Measurements from ENCODE around the gene KCNIP2. TPM values are rescaled to one million over a fixed set of nuclear protein-coding genes. Genes with fewer than 3 reads are reported as not detected.

Gene KCNIP2
- total RNA-seq, 1 donor from 2014 or later: 2.9 TPM

DNA sequence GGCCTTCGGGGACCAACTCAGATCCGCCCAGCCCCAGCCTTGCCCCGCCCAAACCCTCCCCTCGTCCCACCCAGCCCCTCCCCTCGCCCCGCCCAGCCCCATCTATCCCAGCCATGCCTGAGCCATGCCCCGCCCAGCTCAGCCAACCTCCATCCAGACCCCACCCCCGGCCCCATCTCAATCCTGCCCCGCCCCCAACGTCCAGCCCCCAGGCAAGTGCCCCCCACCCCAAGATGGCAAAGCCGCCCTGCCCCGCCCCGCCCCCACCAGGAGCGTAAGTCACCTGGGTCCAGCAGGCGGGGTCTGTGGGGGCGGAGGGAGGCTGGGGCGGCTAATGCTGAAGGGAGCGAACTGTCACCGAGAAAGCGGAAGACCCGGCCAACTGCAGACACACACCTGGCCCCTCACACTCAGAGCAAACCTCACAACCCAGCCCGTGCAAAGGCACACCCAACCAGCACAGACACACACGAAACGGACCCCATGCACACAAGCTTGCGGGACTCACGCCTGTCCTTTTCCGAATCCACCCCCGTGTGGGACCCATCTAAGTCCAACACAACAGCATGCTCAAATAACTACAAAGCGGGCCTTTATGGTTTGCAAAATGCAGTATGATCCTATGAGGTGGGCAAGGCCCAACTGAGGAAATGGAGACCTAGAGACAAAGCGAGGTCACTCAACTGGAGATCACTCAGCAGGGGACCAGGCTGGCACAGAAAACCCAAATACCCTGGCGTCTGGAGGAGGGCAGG is 13.9 kb downstream of the KCNIP2 start:
- H3K4me3 ChIP-seq (ENCODE audit: low read depth, low read length): peak overlapping the region; percentile 57
- no peak for DNase-seq (ENCODE audit: low read depth)
- TF ChIP-seq, protein P1, sequence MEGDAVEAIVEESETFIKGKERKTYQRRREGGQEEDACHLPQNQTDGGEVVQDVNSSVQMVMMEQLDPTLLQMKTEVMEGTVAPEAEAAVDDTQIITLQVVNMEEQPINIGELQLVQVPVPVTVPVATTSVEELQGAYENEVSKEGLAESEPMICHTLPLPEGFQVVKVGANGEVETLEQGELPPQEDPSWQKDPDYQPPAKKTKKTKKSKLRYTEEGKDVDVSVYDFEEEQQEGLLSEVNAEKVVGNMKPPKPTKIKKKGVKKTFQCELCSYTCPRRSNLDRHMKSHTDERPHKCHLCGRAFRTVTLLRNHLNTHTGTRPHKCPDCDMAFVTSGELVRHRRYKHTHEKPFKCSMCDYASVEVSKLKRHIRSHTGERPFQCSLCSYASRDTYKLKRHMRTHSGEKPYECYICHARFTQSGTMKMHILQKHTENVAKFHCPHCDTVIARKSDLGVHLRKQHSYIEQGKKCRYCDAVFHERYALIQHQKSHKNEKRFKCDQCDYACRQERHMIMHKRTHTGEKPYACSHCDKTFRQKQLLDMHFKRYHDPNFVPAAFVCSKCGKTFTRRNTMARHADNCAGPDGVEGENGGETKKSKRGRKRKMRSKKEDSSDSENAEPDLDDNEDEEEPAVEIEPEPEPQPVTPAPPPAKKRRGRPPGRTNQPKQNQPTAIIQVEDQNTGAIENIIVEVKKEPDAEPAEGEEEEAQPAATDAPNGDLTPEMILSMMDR (conservative IDR thresholded peaks at IDR 0.05; ENCODE audit: low read depth, low read length): no peak

DNA sequence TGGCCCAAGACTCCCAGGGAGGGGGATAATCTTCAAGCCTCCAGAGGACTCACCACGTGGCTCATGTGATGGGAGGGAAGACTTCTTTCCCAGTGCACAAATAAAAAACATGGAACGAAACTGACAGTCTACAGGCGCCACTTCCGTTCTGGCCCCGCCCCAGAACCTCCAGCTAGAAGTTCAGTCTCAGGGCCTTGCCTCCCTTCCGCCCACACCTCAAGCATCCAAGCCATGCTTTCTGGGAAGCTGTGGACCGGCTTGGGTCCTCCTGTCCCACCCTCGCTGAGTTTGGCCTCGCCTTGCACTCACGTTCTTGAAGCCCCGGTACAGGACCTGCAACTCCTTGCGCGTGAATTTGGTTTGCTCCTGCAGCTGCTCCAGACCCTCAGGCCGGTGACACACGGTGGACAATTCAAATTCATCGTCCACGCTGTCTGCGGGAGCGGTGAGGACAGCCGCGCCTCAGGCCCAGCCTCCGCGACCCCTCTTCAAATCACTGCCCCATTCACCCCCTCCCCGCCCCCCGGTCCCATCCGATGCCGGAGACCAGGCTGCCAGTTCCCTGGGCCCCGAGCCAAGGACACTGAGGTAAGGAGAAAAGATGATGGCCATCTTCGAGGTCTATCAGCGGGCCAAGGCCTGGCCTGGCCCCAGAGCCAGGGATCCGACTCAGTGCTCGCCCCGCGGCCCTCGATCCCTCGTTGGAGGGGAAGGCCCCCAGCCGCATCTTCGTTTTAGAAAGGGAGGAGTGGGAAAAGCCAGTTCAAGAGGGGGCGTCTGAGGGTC is 14.6 kb downstream of the KCNIP2 start:
- TF ChIP-seq, protein P1 (conservative IDR thresholded peaks at IDR 0.05; ENCODE audit: low read depth, low read length): no peak
- DNase-seq (ENCODE audit: low read depth): no peak
- no peak overlapping the region for H3K4me3 ChIP-seq (ENCODE audit: low read depth, low read length)

DNA sequence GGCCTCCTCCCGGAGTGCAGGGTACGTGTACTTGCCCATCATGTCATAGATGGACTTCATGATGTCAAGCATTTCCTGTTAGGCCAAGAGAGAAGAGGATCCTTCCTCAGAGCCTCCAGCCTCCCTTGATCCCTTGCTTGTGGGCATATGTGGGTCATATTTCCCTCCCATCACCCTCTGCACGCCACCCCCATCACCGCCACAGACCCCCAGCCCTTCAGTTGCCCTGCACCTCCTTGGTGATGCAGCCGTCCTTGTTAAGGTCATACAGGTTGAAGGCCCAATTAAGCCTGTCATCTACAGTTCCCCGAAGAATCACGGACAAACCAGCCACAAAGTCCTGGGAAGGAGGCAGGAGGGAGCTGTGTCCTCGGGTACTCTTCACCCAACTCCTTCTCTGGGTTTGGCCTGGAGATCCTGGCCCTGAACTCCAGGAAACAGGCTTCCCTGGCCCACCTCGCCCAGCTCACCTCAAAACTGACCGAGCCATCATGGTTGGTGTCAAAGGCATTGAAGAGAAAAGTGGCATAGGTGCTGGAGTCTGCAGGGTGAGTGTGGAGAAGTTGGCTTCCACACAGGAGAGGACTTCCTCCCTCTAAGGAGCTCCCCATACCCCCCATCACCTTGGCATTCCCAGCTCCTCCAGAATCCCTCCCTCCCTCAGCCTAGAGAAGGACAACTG is 15.5 kb downstream of the KCNIP2 start:
- no peak for DNase-seq (ENCODE audit: low read depth)
- TF ChIP-seq, protein P1 (conservative IDR thresholded peaks at IDR 0.05; ENCODE audit: low read depth, low read length): no peak
- H3K4me3 ChIP-seq (ENCODE audit: low read depth, low read length): no peak overlapping the region

DNA sequence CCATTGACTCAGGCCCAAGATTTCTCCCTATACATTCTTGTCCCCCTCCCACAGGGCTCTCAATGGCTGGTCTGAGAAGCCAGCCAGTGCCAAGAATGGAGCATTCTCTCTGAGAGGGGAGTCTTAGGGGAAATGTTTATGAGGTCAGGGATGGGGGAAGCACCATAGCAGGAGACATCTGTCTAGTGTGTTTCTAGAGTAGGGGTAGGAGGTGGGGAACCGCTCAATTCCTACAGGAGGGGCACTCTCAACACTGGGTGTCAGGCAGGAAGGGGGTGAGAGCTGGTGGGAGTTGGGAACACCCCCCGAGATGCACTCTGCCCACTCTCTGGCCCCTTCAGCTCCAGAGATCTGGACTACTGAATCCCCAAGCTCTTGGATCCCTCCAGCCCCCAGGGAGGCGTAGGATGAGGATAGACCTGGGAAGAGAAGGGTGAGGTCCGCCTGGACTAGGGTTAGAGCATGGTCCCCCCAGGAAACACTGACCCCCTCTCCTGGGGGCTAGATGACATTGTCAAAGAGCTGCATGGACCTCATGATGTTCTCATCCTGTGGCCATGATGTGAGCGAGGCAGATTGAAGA is 16.7 kb downstream of the KCNIP2 start:
- DNase-seq (ENCODE audit: low read depth): no peak
- TF ChIP-seq, protein P1 (conservative IDR thresholded peaks at IDR 0.05; ENCODE audit: low read depth, low read length): no peak
- no peak overlapping the region for H3K4me3 ChIP-seq (ENCODE audit: low read depth, low read length)

DNA sequence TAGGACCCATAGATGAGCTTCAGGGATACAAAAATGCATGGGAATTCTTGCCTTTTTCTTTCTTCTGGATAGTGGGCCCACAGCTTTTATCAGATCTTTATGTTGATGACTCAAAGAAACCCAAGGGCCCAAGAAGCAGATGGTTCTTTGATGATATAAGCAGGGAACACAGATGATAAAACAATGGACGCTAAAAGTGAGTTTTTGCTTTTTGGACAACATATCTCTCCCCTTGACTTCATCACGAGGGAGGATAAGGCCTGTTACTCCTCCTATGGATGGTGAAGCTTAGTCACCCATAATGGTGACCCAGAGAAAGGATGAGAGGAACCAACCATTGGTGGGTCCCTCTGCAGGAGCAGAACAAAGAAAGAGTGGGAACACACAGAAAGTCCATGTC is 18.9 kb downstream of the KCNIP2 start:
- TF ChIP-seq, protein P1 (conservative IDR thresholded peaks at IDR 0.05; ENCODE audit: low read depth, low read length): no peak
- H3K4me3 ChIP-seq (ENCODE audit: low read depth, low read length): no peak overlapping the region
- DNase-seq (ENCODE audit: low read depth): no peak

DNA sequence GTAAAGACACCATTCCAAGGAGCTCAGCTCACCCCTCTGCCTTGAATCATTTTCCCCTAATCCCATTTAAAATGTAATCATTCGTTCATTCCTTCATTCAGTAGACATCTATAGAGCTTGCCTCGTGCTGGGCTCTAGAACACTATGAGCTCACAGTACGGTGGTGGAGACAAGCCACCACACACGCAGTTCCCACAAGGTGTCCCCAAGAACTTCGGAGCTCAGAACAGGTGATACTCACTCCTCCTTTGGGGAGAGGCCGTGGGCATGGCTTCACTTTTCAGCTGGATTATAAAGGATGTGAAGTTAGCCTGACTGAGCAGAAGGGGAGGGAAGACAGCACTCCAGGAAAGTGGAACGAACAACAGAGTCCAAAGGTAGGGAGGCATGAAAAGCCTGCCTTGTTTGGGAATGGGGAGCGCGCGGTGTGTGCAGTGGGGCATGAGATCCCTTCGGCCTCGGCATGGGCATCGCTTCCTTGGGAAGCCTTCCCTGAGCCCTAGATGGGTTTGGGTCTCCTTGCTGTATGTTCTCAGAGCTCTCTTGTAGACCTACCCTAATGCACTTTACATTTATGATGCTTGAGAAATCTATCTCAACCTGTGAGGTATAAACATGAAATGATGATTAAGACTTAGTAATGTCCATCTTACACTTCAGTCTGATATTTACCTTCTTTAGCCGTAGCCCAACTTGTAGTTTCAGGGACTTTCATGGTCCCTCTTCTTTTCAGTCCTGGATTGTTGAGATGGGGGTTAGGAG is 24.5 kb downstream of the KCNIP2 start:
- peak; percentile 46 for DNase-seq (ENCODE audit: low read depth)
- TF ChIP-seq, protein P1 (conservative IDR thresholded peaks at IDR 0.05; ENCODE audit: low read depth, low read length): no peak
- H3K4me3 ChIP-seq (ENCODE audit: low read depth, low read length): peak overlapping the region; percentile 94

Data from epithelial cell of proximal tubule (primary cell).